ENCODE data around the gene BMP4. TPM values are rescaled to one million over a fixed set of nuclear protein-coding genes. Genes with fewer than 3 reads are reported as not detected.

The BMP4 gene
- total and polyA plus RNA-seq, 2 experiments from 2014 or later: not detected

GRCh38 chr14:53942970-53943750, 13.5 kb downstream of the BMP4 start:
- Histone ChIP-seq H3K9me3 (ENCODE audit: low read depth) (no peaks in the 10 kb centered on the region), H4K20me1 (ENCODE audit: insufficient read depth) (no peaks in the 10 kb centered on the region), H3K4me1 (ENCODE audit: insufficient read depth) (no peaks in the 10 kb centered on the region), H3K4me2 (ENCODE audit: unreplicated experiment) (no peak overlapping the region), H3K79me2 (ENCODE audit: insufficient read depth) (no peaks in the 10 kb centered on the region), H3K4me3 (no peak overlapping the region), H3K36me3 (ENCODE audit: low read depth) (no peaks in the 10 kb centered on the region), H3K9ac (no peak overlapping the region), H2AFZ (no peak overlapping the region), H3K9me2 (ENCODE audit: insufficient read depth) (no peaks in the 10 kb centered on the region), H3F3A (ENCODE audit: insufficient read depth) (no peaks in the 10 kb centered on the region), H3K27me3 (replicated peaks; ENCODE audit: insufficient read depth) (peaks cover 27% of the 10 kb centered on the region), H3K27ac (no peak overlapping the region)
- WGBS, 2 experiments (ENCODE audit: low coverage in 1 of 2, low lambda C conversion rate in 2 of 2, missing lambda C conversion rate in 2 of 2): 43 to 47% methylated on average over 8 of the region's 8 CpGs
- TF ChIP-seq EZH2 (IDR thresholded peaks at IDR 0.05; ENCODE audit: insufficient read depth, poor library complexity, severe bottlenecking): no peak
- no peak for TF ChIP-seq EZH2phosphoT487 (IDR thresholded peaks at IDR 0.05; ENCODE audit: insufficient read depth, low read depth)
- in situ Hi-C loops (cut with MboI): no loop called here
- DNase-seq: no peak

GRCh38 chr14:53938136-53938837, 18.3 kb downstream of the BMP4 start:
- no peaks in the 10 kb centered on the region for H3F3A ChIP-seq (ENCODE audit: insufficient read depth)
- no peak overlapping the region for H3K4me2 ChIP-seq (ENCODE audit: unreplicated experiment)
- H3K27me3 ChIP-seq (replicated peaks; ENCODE audit: insufficient read depth): 0 out of 2 replicates have a peak, but pooled peaks cover 9% of the 10 kb centered on the region
- no peaks in the 10 kb centered on the region for H3K9me2 ChIP-seq (ENCODE audit: insufficient read depth)
- no peak for DNase-seq
- H3K27ac ChIP-seq: no peak overlapping the region
- in situ Hi-C loops (cut with MboI): no loop called here
- no peak overlapping the region for H2AFZ ChIP-seq
- no peak for TF ChIP-seq EZH2phosphoT487 (IDR thresholded peaks at IDR 0.05; ENCODE audit: insufficient read depth, low read depth)
- TF ChIP-seq EZH2 (IDR thresholded peaks at IDR 0.05; ENCODE audit: insufficient read depth, poor library complexity, severe bottlenecking): no peak
- H3K4me1 ChIP-seq (ENCODE audit: insufficient read depth): no peaks in the 10 kb centered on the region
- no peaks in the 10 kb centered on the region for H3K79me2 ChIP-seq (ENCODE audit: insufficient read depth)
- H3K36me3 ChIP-seq (ENCODE audit: low read depth): no peaks in the 10 kb centered on the region
- H4K20me1 ChIP-seq (ENCODE audit: insufficient read depth): no peaks in the 10 kb centered on the region
- WGBS, 2 experiments (ENCODE audit: low coverage in 1 of 2, low lambda C conversion rate in 2 of 2, missing lambda C conversion rate in 2 of 2): 76% methylated on average over 7 of the region's 7 CpGs
- H3K9ac ChIP-seq: no peak overlapping the region
- no peak overlapping the region for H3K4me3 ChIP-seq
- H3K9me3 ChIP-seq (ENCODE audit: low read depth): no peaks in the 10 kb centered on the region

DNA sequence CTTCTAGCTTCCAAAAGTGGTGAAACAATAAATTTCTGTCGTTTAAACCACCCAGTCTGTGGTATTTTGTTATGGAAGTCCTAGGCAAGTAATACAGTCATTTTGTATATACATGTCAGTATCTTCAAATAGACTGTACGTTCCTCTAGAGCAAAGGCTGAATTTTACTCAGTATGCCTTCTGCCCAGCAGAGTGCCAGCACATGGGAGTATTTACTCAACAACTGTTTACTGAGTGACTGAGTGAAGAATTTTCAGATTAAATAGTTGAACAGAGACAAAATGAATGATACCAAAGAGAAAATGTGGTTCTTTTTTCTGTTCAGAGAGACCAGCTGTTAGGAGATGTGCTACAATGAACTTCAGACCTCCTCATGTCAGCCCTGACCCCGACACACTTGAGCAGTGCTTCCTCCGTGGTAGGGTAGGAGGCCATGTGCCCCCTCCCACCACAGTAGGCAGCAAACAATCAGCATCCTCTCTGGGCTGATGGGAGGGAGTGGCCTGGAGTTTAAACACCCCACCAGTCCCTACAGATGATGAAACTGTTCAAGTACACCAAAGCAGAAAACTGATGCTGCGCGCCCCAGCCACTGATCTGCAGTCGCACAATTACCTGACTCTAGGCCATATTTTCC, 21.7 kb downstream of the BMP4 start:
- TF ChIP-seq EZH2phosphoT487 (IDR thresholded peaks at IDR 0.05; ENCODE audit: insufficient read depth, low read depth): no peak
- no peak for TF ChIP-seq EZH2 (IDR thresholded peaks at IDR 0.05; ENCODE audit: insufficient read depth, poor library complexity, severe bottlenecking)
- Histone ChIP-seq H3K27me3 (replicated peaks; ENCODE audit: insufficient read depth) (no peaks in the 10 kb centered on the region), H3K4me1 (ENCODE audit: insufficient read depth) (no peaks in the 10 kb centered on the region), H3K9me3 (ENCODE audit: low read depth) (no peaks in the 10 kb centered on the region), H3K4me2 (ENCODE audit: unreplicated experiment) (no peak overlapping the region), H3F3A (ENCODE audit: insufficient read depth) (no peaks in the 10 kb centered on the region), H3K9me2 (ENCODE audit: insufficient read depth) (no peaks in the 10 kb centered on the region), H3K36me3 (ENCODE audit: low read depth) (no peaks in the 10 kb centered on the region), H4K20me1 (ENCODE audit: insufficient read depth) (no peaks in the 10 kb centered on the region), H2AFZ (no peak overlapping the region), H3K9ac (no peak overlapping the region), H3K79me2 (ENCODE audit: insufficient read depth) (no peaks in the 10 kb centered on the region), H3K27ac (no peak overlapping the region), H3K4me3 (no peak overlapping the region)
- WGBS, 2 experiments (ENCODE audit: low coverage in 1 of 2, low lambda C conversion rate in 2 of 2, missing lambda C conversion rate in 2 of 2): 58% methylated on average over 7 of the region's 7 CpGs
- DNase-seq: no peak
- in situ Hi-C loops (cut with MboI): no loop called here

- TF ChIP-seq EZH2phosphoT487 (IDR thresholded peaks at IDR 0.05; ENCODE audit: insufficient read depth, low read depth): no peak
- TF ChIP-seq EZH2 (IDR thresholded peaks at IDR 0.05; ENCODE audit: insufficient read depth, poor library complexity, severe bottlenecking): no peak
- in situ Hi-C loops (cut with MboI): no loop called here
- Histone ChIP-seq H3K9ac (no peak overlapping the region), H3K4me2 (ENCODE audit: unreplicated experiment) (no peak overlapping the region), H3K9me3 (ENCODE audit: low read depth) (no peaks in the 10 kb centered on the region), H2AFZ (no peak overlapping the region), H3K27ac (no peak overlapping the region), H3K4me3 (no peak overlapping the region), H3F3A (ENCODE audit: insufficient read depth) (no peaks in the 10 kb centered on the region), H3K9me2 (ENCODE audit: insufficient read depth) (no peaks in the 10 kb centered on the region), H3K4me1 (ENCODE audit: insufficient read depth) (no peaks in the 10 kb centered on the region), H4K20me1 (ENCODE audit: insufficient read depth) (no peaks in the 10 kb centered on the region), H3K27me3 (replicated peaks; ENCODE audit: insufficient read depth) (no peaks in the 10 kb centered on the region), H3K36me3 (ENCODE audit: low read depth) (no peaks in the 10 kb centered on the region), H3K79me2 (ENCODE audit: insufficient read depth) (no peaks in the 10 kb centered on the region)
- no peak for DNase-seq
Observed at GRCh38 chr14:53932966-53933365, 23.7 kb downstream of the BMP4 start.

Data from GM23248 (cell line).